Type B pancreatic cell (in vitro differentiated cells): ENCODE measurements around the gene NELFA. TPM values are rescaled to one million over a fixed set of nuclear protein-coding genes. Genes with fewer than 3 reads are reported as not detected.

Experiments used
- DNase-seq: peaks from one replicate; pipeline ENCODE4 v3.0.0; 2021; ENCODE audit warnings: mixed read lengths; ENCODE audit not compliant: unreplicated experiment; ENCODE audit errors: extremely low spot score
- H3K27ac Mint-ChIP-seq: 2 replicates; pipeline ENCODE4 v1.8.0; 2021; ENCODE audit warnings: mild to moderate bottlenecking, mixed read lengths
- H3K27me3 Mint-ChIP-seq: 2 replicates; pipeline ENCODE4 v1.8.0; 2021; ENCODE audit warnings: mixed read lengths
- H3K36me3 Mint-ChIP-seq: 2 replicates; pipeline ENCODE4 v1.8.0; 2021; ENCODE audit warnings: mixed read lengths
- H3K4me1 Mint-ChIP-seq: one replicate; pipeline ENCODE4 v1.8.0; 2021; ENCODE audit warnings: mixed read lengths; ENCODE audit not compliant: unreplicated experiment
- H3K4me3 Mint-ChIP-seq: 2 replicates; pipeline ENCODE4 v1.8.0; 2021; ENCODE audit warnings: mild to moderate bottlenecking, mixed read lengths
- H3K9me3 Mint-ChIP-seq: 2 replicates; pipeline ENCODE4 v1.8.0; 2021; ENCODE audit warnings: mixed read lengths
- total RNA-seq: library from RNA; stranded (reverse); gene quantifications from 2 replicates; pipeline ENCODE4 v1.2.1, GENCODE V29; 2021; ENCODE audit warnings: low replicate concordance
- TF ChIP-seq, protein P1 (sequence below): fragments of 200-600 bp; sonication (generic); conservative IDR thresholded peaks from 2 replicates; pipeline ENCODE4 v1.5.0; 2021; ENCODE audit warnings: antibody characterized with exemption, mild to moderate bottlenecking

The NELFA gene
- total RNA-seq, 1 donor from 2014 or later: 44.8 TPM

DNA sequence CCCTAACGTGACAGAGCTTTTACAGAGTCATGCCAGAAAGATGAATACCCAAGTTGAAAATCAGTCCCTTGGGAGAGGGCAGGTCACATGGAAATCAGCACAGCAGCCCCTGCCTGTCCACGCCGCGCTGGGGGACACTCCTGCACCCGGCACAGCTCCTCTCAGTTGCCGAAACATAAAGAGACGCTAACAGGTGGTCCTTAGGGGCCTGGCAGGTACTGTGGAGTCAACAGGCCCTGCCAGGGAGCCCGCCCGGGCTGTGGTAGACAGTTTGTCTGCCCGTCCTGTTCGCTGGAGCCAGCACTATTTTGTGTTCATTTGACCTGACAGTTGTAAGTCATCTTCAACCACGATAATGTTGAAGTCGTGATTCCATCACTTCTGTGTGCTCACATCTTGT, 30.5 kb downstream of the NELFA start:
- Mint-ChIP-seq H3K27me3 (no peaks in the 10 kb centered on the region), H3K4me3 (no peak overlapping the region), H3K4me1 (peaks cover 5% of the 10 kb centered on the region), H3K9me3 (no peaks in the 10 kb centered on the region), H3K36me3 (peaks cover 10% of the 10 kb centered on the region), H3K27ac (no peak overlapping the region)
- DNase-seq: peak; percentile 62
- TF ChIP-seq, protein P1, sequence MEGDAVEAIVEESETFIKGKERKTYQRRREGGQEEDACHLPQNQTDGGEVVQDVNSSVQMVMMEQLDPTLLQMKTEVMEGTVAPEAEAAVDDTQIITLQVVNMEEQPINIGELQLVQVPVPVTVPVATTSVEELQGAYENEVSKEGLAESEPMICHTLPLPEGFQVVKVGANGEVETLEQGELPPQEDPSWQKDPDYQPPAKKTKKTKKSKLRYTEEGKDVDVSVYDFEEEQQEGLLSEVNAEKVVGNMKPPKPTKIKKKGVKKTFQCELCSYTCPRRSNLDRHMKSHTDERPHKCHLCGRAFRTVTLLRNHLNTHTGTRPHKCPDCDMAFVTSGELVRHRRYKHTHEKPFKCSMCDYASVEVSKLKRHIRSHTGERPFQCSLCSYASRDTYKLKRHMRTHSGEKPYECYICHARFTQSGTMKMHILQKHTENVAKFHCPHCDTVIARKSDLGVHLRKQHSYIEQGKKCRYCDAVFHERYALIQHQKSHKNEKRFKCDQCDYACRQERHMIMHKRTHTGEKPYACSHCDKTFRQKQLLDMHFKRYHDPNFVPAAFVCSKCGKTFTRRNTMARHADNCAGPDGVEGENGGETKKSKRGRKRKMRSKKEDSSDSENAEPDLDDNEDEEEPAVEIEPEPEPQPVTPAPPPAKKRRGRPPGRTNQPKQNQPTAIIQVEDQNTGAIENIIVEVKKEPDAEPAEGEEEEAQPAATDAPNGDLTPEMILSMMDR: no peak

DNA sequence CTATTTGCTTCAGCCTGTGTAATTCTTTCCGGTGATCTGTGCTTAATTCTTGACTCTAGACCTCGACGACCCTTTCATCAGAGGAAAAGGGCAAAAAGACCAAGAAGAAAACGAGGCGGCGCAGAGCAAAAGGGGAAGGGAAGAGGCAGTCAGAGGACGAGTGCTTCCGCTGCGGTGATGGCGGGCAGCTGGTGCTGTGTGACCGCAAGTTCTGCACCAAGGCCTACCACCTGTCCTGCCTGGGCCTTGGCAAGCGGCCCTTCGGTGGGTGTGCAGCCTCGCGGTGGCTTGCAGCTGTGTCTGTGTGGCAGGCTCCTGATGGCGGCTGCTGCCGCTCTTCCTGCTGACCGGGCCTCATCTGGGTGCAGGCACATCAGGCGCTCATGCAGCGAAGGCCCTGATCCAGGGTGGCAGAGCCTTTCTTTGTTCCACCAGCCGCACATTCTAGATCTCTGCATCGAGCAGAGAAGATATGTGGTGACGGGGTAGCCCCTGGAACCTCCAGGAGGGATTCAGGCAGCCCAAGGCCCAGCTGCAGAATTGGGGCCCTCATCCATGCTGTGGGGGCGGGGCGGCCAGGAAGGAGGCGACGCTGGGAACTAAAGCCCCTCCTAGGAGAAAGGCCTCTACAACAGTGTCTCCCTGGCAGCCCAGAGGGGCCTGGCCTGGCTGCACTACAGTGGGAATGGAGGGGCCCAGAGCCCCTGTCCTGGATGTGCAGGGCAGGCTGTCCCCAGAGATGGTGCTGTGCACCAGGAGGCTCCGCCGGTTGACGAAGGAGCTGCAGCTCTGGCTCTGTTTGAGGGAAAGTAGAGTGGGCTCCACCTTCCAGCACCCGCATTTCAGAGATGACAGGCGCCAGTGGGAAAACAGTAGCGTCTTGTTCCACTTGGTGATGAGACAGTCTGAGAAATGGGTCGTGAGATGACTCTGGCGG, 32.1 kb downstream of the NELFA start:
- no peaks in the 10 kb centered on the region for H3K27me3 Mint-ChIP-seq
- H3K4me3 Mint-ChIP-seq: no peak overlapping the region
- DNase-seq: no peak
- TF ChIP-seq, protein P1: no peak
- H3K27ac Mint-ChIP-seq: no peak overlapping the region
- no peaks in the 10 kb centered on the region for H3K9me3 Mint-ChIP-seq
- H3K4me1 Mint-ChIP-seq: peaks cover 5% of the 10 kb centered on the region
- peaks cover 14% of the 10 kb centered on the region for H3K36me3 Mint-ChIP-seq

DNA sequence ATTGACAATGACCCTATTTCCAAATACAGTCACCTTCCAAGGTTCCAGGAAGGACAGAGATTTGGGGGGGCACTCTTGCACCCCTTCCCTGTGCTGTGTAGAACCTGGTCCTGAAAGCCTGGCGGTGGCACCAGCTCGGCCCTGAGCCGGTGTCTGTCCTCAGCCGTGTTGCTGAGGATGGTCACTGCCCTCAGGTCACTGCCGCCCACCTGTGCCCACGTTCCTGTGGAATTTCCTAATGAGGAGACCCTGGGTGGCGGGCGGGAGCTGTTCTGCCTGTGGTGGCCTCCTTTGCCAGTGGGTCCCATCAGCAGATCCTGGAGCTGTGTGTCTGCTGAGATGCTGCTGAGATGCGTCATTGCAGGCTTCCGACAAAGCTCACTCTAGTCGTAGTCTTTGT, 32.9 kb downstream of the NELFA start:
- H3K4me1 Mint-ChIP-seq: peaks cover 1% of the 10 kb centered on the region
- H3K4me3 Mint-ChIP-seq: no peak overlapping the region
- H3K9me3 Mint-ChIP-seq: no peaks in the 10 kb centered on the region
- DNase-seq: no peak
- peaks cover 14% of the 10 kb centered on the region for H3K36me3 Mint-ChIP-seq
- H3K27ac Mint-ChIP-seq: no peak overlapping the region
- TF ChIP-seq, protein P1: no peak
- H3K27me3 Mint-ChIP-seq: no peaks in the 10 kb centered on the region

DNA sequence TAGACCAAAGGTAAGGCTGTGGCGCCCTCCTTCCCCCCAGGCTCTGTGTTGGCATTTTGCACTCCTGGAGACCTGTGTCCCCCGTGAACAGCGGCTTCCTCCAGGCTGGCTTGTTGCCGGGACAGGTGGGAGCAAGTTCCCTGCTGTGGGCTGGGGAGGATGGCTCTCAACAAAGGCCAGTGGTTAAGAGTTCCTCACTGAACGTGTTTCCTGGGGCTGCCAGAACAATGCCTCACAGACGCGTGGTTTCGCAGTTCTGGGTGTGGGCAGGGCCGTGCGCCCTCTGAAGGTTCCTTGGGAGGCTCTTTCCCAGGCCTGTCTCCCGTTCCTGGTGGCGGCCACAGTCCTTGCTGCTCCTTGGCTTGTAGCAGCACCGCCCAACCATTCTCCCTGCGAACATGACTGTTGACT, 33.4 kb downstream of the NELFA start:
- no peak overlapping the region for H3K27ac Mint-ChIP-seq
- no peaks in the 10 kb centered on the region for H3K4me1 Mint-ChIP-seq
- H3K36me3 Mint-ChIP-seq: peaks cover 15% of the 10 kb centered on the region
- H3K4me3 Mint-ChIP-seq: no peak overlapping the region
- no peaks in the 10 kb centered on the region for H3K27me3 Mint-ChIP-seq
- no peaks in the 10 kb centered on the region for H3K9me3 Mint-ChIP-seq
- TF ChIP-seq, protein P1: no peak
- no peak for DNase-seq

DNA sequence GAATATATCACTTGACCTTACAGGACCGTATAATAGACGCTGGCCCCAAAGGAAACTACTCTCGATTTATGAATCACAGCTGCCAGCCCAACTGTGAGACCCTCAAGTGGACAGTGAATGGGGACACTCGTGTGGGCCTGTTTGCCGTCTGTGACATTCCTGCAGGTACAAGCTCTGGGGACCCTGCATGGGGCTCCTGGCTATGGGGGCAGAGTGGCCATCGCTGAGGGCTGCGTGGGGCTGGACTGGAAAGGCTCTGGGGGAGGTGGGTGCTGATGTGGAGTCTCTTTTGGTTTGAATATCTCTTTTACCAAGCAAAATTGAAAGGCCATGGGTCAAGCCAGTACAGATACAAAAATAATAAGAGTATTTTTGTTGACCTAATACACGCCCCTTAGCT, 33.9 kb downstream of the NELFA start:
- no peak overlapping the region for H3K27ac Mint-ChIP-seq
- no peaks in the 10 kb centered on the region for H3K27me3 Mint-ChIP-seq

More for the DNA sequence above, 33.9 kb downstream of the NELFA start:
- H3K36me3 Mint-ChIP-seq: peaks cover 21% of the 10 kb centered on the region
- no peak for DNase-seq
- no peak overlapping the region for H3K4me3 Mint-ChIP-seq
- TF ChIP-seq, protein P1: no peak
- H3K4me1 Mint-ChIP-seq: no peaks in the 10 kb centered on the region
- H3K9me3 Mint-ChIP-seq: no peaks in the 10 kb centered on the region
